ENCODE data around the gene OGFR. TPM values are rescaled to one million over a fixed set of nuclear protein-coding genes. Genes with fewer than 3 reads are reported as not detected.

Gene OGFR
- total and polyA plus RNA-seq, 2 donors = 18.7 to 47.2 TPM

- 56% methylated on average over 7 of the region's 7 CpGs for WGBS
- DNase-seq (ENCODE audit: extremely low spot score) = no peak
- H3K4me3 ChIP-seq (ENCODE audit: low read depth, low read length) = peak overlapping the region; percentile 13
- H3K27ac ChIP-seq (ENCODE audit: low read depth) = peak overlapping the region; percentile 38
- no peaks in the 10 kb centered on the region for H3K36me3 ChIP-seq (ENCODE audit: insufficient read depth)
- no peaks in the 10 kb centered on the region for H3K4me1 ChIP-seq (ENCODE audit: insufficient read depth)
These were observed 11.0 kb upstream of the OGFR start for GRCh38 chr20:62793757-62794006.

GRCh38 chr20:62794007-62794724 is 10.5 kb upstream of the OGFR start:
- peak overlapping the region; percentile 23 for H3K4me3 ChIP-seq (ENCODE audit: low read depth, low read length)
- peak overlapping the region; percentile 87 for H3K27ac ChIP-seq (ENCODE audit: low read depth)
- DNase-seq (ENCODE audit: extremely low spot score) = peak; percentile 78
- WGBS = 1% methylated on average over 69 of the region's 69 CpGs
- no peaks in the 10 kb centered on the region for H3K4me1 ChIP-seq (ENCODE audit: insufficient read depth)
- H3K36me3 ChIP-seq (ENCODE audit: insufficient read depth) = no peaks in the 10 kb centered on the region

GRCh38 chr20:62795023-62795761 is 9.4 kb upstream of the OGFR start:
- Histone ChIP-seq H3K4me1 (ENCODE audit: insufficient read depth) (no peaks in the 10 kb centered on the region), H3K4me3 (ENCODE audit: low read depth, low read length) (peak overlapping the region; percentile 53), H3K36me3 (ENCODE audit: insufficient read depth) (no peaks in the 10 kb centered on the region), H3K27ac (ENCODE audit: low read depth) (peak overlapping the region; percentile 87)
- no peak for DNase-seq (ENCODE audit: extremely low spot score)
- WGBS = under 1% methylated on average over 68 of the region's 68 CpGs

- no peak for DNase-seq (ENCODE audit: extremely low spot score)
- 14% methylated on average over 50 of the region's 53 CpGs for WGBS
- Histone ChIP-seq H3K36me3 (ENCODE audit: insufficient read depth) (no peaks in the 10 kb centered on the region), H3K27ac (ENCODE audit: low read depth) (peak overlapping the region; percentile 76), H3K4me1 (ENCODE audit: insufficient read depth) (no peaks in the 10 kb centered on the region), H3K4me3 (ENCODE audit: low read depth, low read length) (peak overlapping the region; percentile 74)
These were observed 7.7 kb upstream of the OGFR start for GRCh38 chr20:62796699-62797491.

- Histone ChIP-seq H3K4me1 (ENCODE audit: insufficient read depth) (no peaks in the 10 kb centered on the region), H3K27ac (ENCODE audit: low read depth) (no peak overlapping the region), H3K4me3 (ENCODE audit: low read depth, low read length) (no peak overlapping the region), H3K36me3 (ENCODE audit: insufficient read depth) (no peaks in the 10 kb centered on the region)
- 89% methylated on average over 26 of the region's 26 CpGs for WGBS
- no peak for DNase-seq (ENCODE audit: extremely low spot score)
These were observed 6.7 kb upstream of the OGFR start for GRCh38 chr20:62797671-62798532.

- WGBS = 92% methylated on average over 8 of the region's 8 CpGs
- Histone ChIP-seq H3K4me3 (ENCODE audit: low read depth, low read length) (no peak overlapping the region), H3K36me3 (ENCODE audit: insufficient read depth) (no peaks in the 10 kb centered on the region), H3K27ac (ENCODE audit: low read depth) (no peak overlapping the region), H3K4me1 (ENCODE audit: insufficient read depth) (no peaks in the 10 kb centered on the region)
- no peak for DNase-seq (ENCODE audit: extremely low spot score)
These were observed 5.6 kb upstream of the OGFR start for GRCh38 chr20:62799036-62799435.

GRCh38 chr20:62799459-62799858 is 5.2 kb upstream of the OGFR start:
- Histone ChIP-seq H3K36me3 (ENCODE audit: insufficient read depth) (no peaks in the 10 kb centered on the region), H3K27ac (ENCODE audit: low read depth) (no peak overlapping the region), H3K4me1 (ENCODE audit: insufficient read depth) (no peaks in the 10 kb centered on the region), H3K4me3 (ENCODE audit: low read depth, low read length) (no peak overlapping the region)
- WGBS = 96% methylated on average over 19 of the region's 19 CpGs
- no peak for DNase-seq (ENCODE audit: extremely low spot score)

GRCh38 chr20:62799873-62800272 is 4.8 kb upstream of the OGFR start:
- no peaks in the 10 kb centered on the region for H3K36me3 ChIP-seq (ENCODE audit: insufficient read depth)
- no peak overlapping the region for H3K27ac ChIP-seq (ENCODE audit: low read depth)
- WGBS = 78% methylated on average over 10 of the region's 10 CpGs
- H3K4me1 ChIP-seq (ENCODE audit: insufficient read depth) = no peaks in the 10 kb centered on the region
- H3K4me3 ChIP-seq (ENCODE audit: low read depth, low read length) = no peak overlapping the region
- DNase-seq (ENCODE audit: extremely low spot score) = no peak

- no peak for DNase-seq (ENCODE audit: extremely low spot score)
- H3K36me3 ChIP-seq (ENCODE audit: insufficient read depth) = no peaks in the 10 kb centered on the region
- peaks cover under 1% of the 10 kb centered on the region for H3K4me1 ChIP-seq (ENCODE audit: insufficient read depth)
- H3K27ac ChIP-seq (ENCODE audit: low read depth) = no peak overlapping the region
- no peak overlapping the region for H3K4me3 ChIP-seq (ENCODE audit: low read depth, low read length)
- WGBS = 86% methylated on average over 26 of the region's 26 CpGs
These were observed 4.0 kb upstream of the OGFR start for GRCh38 chr20:62800314-62801259.

GRCh38 chr20:62801284-62802010 is 3.2 kb upstream of the OGFR start:
- peaks cover 2% of the 10 kb centered on the region for H3K4me1 ChIP-seq (ENCODE audit: insufficient read depth)
- 84% methylated on average over 15 of the region's 15 CpGs for WGBS
- H3K27ac ChIP-seq (ENCODE audit: low read depth) = no peak overlapping the region
- no peak for DNase-seq (ENCODE audit: extremely low spot score)
- no peaks in the 10 kb centered on the region for H3K36me3 ChIP-seq (ENCODE audit: insufficient read depth)
- no peak overlapping the region for H3K4me3 ChIP-seq (ENCODE audit: low read depth, low read length)

- Histone ChIP-seq H3K4me3 (ENCODE audit: low read depth, low read length) (no peak overlapping the region), H3K27ac (ENCODE audit: low read depth) (no peak overlapping the region), H3K4me1 (ENCODE audit: insufficient read depth) (peaks cover 2% of the 10 kb centered on the region), H3K36me3 (ENCODE audit: insufficient read depth) (no peaks in the 10 kb centered on the region)
- WGBS = 86% methylated on average over 22 of the region's 22 CpGs
- no peak for DNase-seq (ENCODE audit: extremely low spot score)
These were observed 2.5 kb upstream of the OGFR start for GRCh38 chr20:62802026-62802712.
